SK-N-SH (cell line): ENCODE results near the gene CRIP2. TPM values are rescaled to one million over a fixed set of nuclear protein-coding genes. Genes with fewer than 3 reads are reported as not detected.

Experiments
- CTCF ChIA-PET: fragments of 300-600, 350-600 bp; formaldehyde crosslinking; extraction: SDS; loops from one replicate; lab custom pipeline; 2021; lab: Yijun Ruan, JAX
- POLR2A ChIA-PET: fragments of 350-600 bp; sonication (Branson Sonifier 250); formaldehyde crosslinking; extraction: SDS; loops from one replicate; lab custom pipeline; 2020; ENCODE audit warnings: antibody characterized with exemption, inconsistent platforms; lab: Yijun Ruan, JAX
- DNase-seq: peaks from one replicate; pipeline ENCODE4 v3.0.0; 2012
- H2AFZ ChIP-seq: fragments of 200-600 bp; sonication (generic); 2 replicates; pipeline ENCODE4 v1.8.1; 2016; ENCODE audit warnings: antibody characterized with exemption, mild to moderate bottlenecking, low read depth
- H3F3A ChIP-seq: fragments of 200-600 bp; sonication (generic); replicated peaks from 2 replicates; pipeline ENCODE3; 2016; ENCODE audit warnings: antibody characterized with exemption, mild to moderate bottlenecking; ENCODE audit not compliant: insufficient read depth
- H3K27ac ChIP-seq, 2 experiments: fragments of 200-500 bp in 1 of 2; fragments of 200-600 bp in 1 of 2; sonication (Bioruptor generic) in 1 of 2; sonication (generic), shearing (Covaris generic) in 1 of 2; 2 replicates each; pipeline versions ENCODE4 v1.5.1 to v1.6.1; 2014 to 2016; ENCODE audit warnings: low read depth in 2 of 2, inconsistent platforms in 1 of 2, low read length in 1 of 2, mild to moderate bottlenecking in 1 of 2, mixed read lengths in 1 of 2
- H3K27me3 ChIP-seq: fragments of 200-600 bp; sonication (generic), shearing (Covaris generic); 2 replicates; pipeline ENCODE4 v1.6.1; 2016; ENCODE audit warnings: mixed run types; ENCODE audit not compliant: insufficient read depth
- H3K36me3 ChIP-seq, 2 experiments: fragments of 200-500 bp in 1 of 2; fragments of 200-600 bp in 1 of 2; sonication (Bioruptor generic) in 1 of 2; sonication (generic) in 1 of 2; replicated peaks in 1 of 2; 2 replicates each; pipeline versions ENCODE3 to v1.5.1; 2014 to 2016; ENCODE audit warnings: low read length in 1 of 2, mild to moderate bottlenecking in 1 of 2; ENCODE audit not compliant: insufficient read depth in 2 of 2, control insufficient read depth in 1 of 2
- H3K4me1 ChIP-seq, 2 experiments: fragments of 200-500 bp in 1 of 2; fragments of 200-600 bp in 1 of 2; sonication (Bioruptor generic) in 1 of 2; sonication (generic), shearing (Covaris generic) in 1 of 2; 2 replicates each; pipeline versions ENCODE4 v1.5.1 to v1.6.1; 2014 to 2016; ENCODE audit warnings: low read depth in 1 of 2, low read length in 1 of 2, mixed run types in 1 of 2; ENCODE audit not compliant: insufficient read depth in 2 of 2, control insufficient read depth in 1 of 2
- H3K4me2 ChIP-seq: fragments of 200-600 bp; sonication (generic), shearing (Covaris generic); 2 replicates; pipeline ENCODE4 v1.6.1; 2017; ENCODE audit warnings: mixed run types
- H3K4me3 ChIP-seq, 2 experiments: fragments of 200-500 bp in 1 of 2; fragments of 200-600 bp in 1 of 2; sonication (Bioruptor generic) in 1 of 2; sonication (generic), shearing (Covaris generic) in 1 of 2; 2 replicates each; pipeline versions ENCODE4 v1.5.1 to v1.8.1; 2014 to 2016; ENCODE audit warnings: low read depth in 2 of 2, inconsistent platforms in 1 of 2, low read length in 1 of 2, mild to moderate bottlenecking in 1 of 2, mixed read lengths in 1 of 2, moderate library complexity in 1 of 2
- H3K79me2 ChIP-seq: fragments of 200-600 bp; sonication (generic); 2 replicates; pipeline ENCODE4 v1.8.1; 2017; ENCODE audit warnings: mild to moderate bottlenecking; ENCODE audit not compliant: insufficient read depth
- H3K9ac ChIP-seq: fragments of 200-600 bp; sonication (generic); 2 replicates; pipeline ENCODE4 v1.6.1; 2017; ENCODE audit warnings: mixed run types
- H3K9me2 ChIP-seq: fragments of 200-600 bp; sonication (generic); 2 replicates; pipeline ENCODE4 v1.6.1; 2017; ENCODE audit warnings: mixed run types
- H3K9me3 ChIP-seq: fragments of 200-600 bp; sonication (generic); 2 replicates; pipeline ENCODE4 v1.6.1; 2017; ENCODE audit warnings: mixed run types, mild to moderate bottlenecking, moderate library complexity
- H4K20me1 ChIP-seq: fragments of 200-600 bp; sonication (generic); 2 replicates; pipeline ENCODE4 v1.6.1; 2017; ENCODE audit warnings: mild to moderate bottlenecking, mixed run types; ENCODE audit not compliant: insufficient read depth
- CTCF ChIP-seq: fragments of 200-600 bp; sonication (generic); IDR thresholded peaks from 2 replicates; pipeline ENCODE4 v1.6.1; 2017; ENCODE audit warnings: antibody characterized with exemption, mild to moderate bottlenecking, moderate library complexity
- ELF1 ChIP-seq: IDR thresholded peaks from 2 replicates; pipeline ENCODE4 v1.4.0; 2012
- EZH2phosphoT487 ChIP-seq: fragments of 200-600 bp; sonication (generic); IDR thresholded peaks from 2 replicates; pipeline ENCODE4 v1.6.1; 2017; ENCODE audit warnings: low read depth, mixed run types, mild to moderate bottlenecking, antibody characterized with exemption, moderate library complexity, borderline replicate concordance
- FOSL2 ChIP-seq: IDR thresholded peaks from 2 replicates; pipeline ENCODE4 v1.4.0; 2012; ENCODE audit warnings: low read depth, mild to moderate bottlenecking, moderate library complexity, borderline replicate concordance
- FOXJ3 ChIP-seq: sonication (generic); formaldehyde crosslinking; IDR thresholded peaks from 2 replicates; pipeline ENCODE4 v1.5.1; 2020; ENCODE audit warnings: mild to moderate bottlenecking, missing genetic modification reagents
- FOXM1 ChIP-seq: IDR thresholded peaks from 2 replicates; pipeline ENCODE4 v1.4.0; 2012; ENCODE audit warnings: low read depth, mild to moderate bottlenecking
- GABPA ChIP-seq: IDR thresholded peaks from 2 replicates; pipeline ENCODE4 v1.4.0; 2012; ENCODE audit warnings: low read depth, mild to moderate bottlenecking
- GATA2 ChIP-seq: sonication (generic); formaldehyde crosslinking; IDR thresholded peaks from 2 replicates; pipeline ENCODE4 v1.5.0; 2020; ENCODE audit warnings: mild to moderate bottlenecking, missing genetic modification reagents
- IRF3 ChIP-seq: fragments of 150-350 bp; IDR thresholded peaks from 2 replicates; pipeline ENCODE4 v1.6.1; 2016; ENCODE audit warnings: mild to moderate bottlenecking, low read depth, low read length
- MAX ChIP-seq: IDR thresholded peaks from 2 replicates; pipeline ENCODE4 v1.4.0; 2012; ENCODE audit warnings: low read depth
- MXI1 ChIP-seq: IDR thresholded peaks from 2 replicates; pipeline ENCODE4 v1.6.1; 2012; ENCODE audit warnings: mild to moderate bottlenecking, low read depth, low read length, improper control_type of control experiment
- NRF1 ChIP-seq: IDR thresholded peaks from 2 replicates; pipeline ENCODE4 v1.6.1; 2012; ENCODE audit warnings: low read depth, mild to moderate bottlenecking, low read length
- RCOR1 ChIP-seq: fragments of 150-350 bp; IDR thresholded peaks from 2 replicates; pipeline ENCODE4 v1.6.1; 2017; ENCODE audit warnings: antibody characterized with exemption, low read length
- REST ChIP-seq: IDR thresholded peaks from 2 replicates; pipeline ENCODE4 v1.6.1; 2012; ENCODE audit warnings: mild to moderate bottlenecking, low read depth, low read length, moderate library complexity
- RFX5 ChIP-seq: IDR thresholded peaks from 2 replicates; pipeline ENCODE4 v1.6.1; 2012; ENCODE audit warnings: mild to moderate bottlenecking, improper control_type of control experiment, low read length
- SIN3A ChIP-seq: IDR thresholded peaks from 2 replicates; pipeline ENCODE4 v1.6.1; 2012; ENCODE audit warnings: low read depth, mild to moderate bottlenecking, low read length, moderate library complexity, borderline replicate concordance
- SMC3 ChIP-seq: IDR thresholded peaks from 2 replicates; pipeline ENCODE4 v1.6.1; 2012; ENCODE audit warnings: low read depth, low read length, improper control_type of control experiment
- TEAD4 ChIP-seq: IDR thresholded peaks from 2 replicates; pipeline ENCODE4 v1.4.0; 2012; ENCODE audit warnings: mild to moderate bottlenecking, borderline replicate concordance; ENCODE audit not compliant: insufficient read depth
- ZBTB33 ChIP-seq: IDR thresholded peaks from 2 replicates; pipeline ENCODE4 v1.4.0; 2012; ENCODE audit warnings: low read depth, borderline replicate concordance
- WGBS: methylation state at CpG from one replicate; pipeline ENCODE4 v1.1.6; 2017; ENCODE audit warnings: low lambda C conversion rate; 5-methylcytosine and 5-hydroxymethylcytosine counted together
- polyA plus RNA-seq, 3 experiments: library from polyadenylated mRNA; depleted of rRNA; stranded (reverse); fragments of >200 nt; gene quantifications; 2 replicates each; pipeline ENCODE4 v1.2.3, GENCODE V29; 2012

Gene CRIP2
- polyA plus RNA-seq, 1 of the 3 experiments (the other 2 are of a cell fraction): 335 TPM

GRCh38 chr14:105492971-105493871 is 18.6 kb downstream of the CRIP2 start:
- Histone ChIP-seq H3K36me3 (no peaks in the 10 kb centered on the region), H3K9ac (no peak overlapping the region), H2AFZ (no peak overlapping the region), H3F3A (no peaks in the 10 kb centered on the region), H3K27me3 (no peaks in the 10 kb centered on the region), H3K27ac (no peak overlapping the region), H3K4me2 (no peak overlapping the region), H3K4me3 (no peak overlapping the region), H3K4me1 (peaks cover 5 to 19% of the 10 kb centered on the region in 2 experiments; a peak in 2 of 4 replicates), H3K9me2 (no peaks in the 10 kb centered on the region), H3K9me3 (no peaks in the 10 kb centered on the region), H3K79me2 (peaks cover 13% of the 10 kb centered on the region; the same call in 1 of the 2 replicates), H4K20me1 (peaks cover 11% of the 10 kb centered on the region; the same call in 1 of the 2 replicates)
- ChIA-PET CTCF (interaction anchor here (0.6 to 5.9 kb wide), 9 partner anchors 11 to 403 kb away, joined by 3 to 135 read pairs (median 5); partner anchors contain the start of gene TMEM121), POLR2A (no interaction called here)
- 85% methylated on average over 16 of the region's 20 CpGs for WGBS
- TF ChIP-seq GATA2 (CRISPR knock-in tag) (no peak), GABPA (no peak), SMC3 (no peak), REST (no peak), TEAD4 (no peak), SIN3A (no peak), CTCF (no peak), FOSL2 (no peak), FOXJ3 (CRISPR knock-in tag) (no peak), FOXM1 (no peak), MXI1 (no peak), ELF1 (no peak), RCOR1 (no peak), RFX5 (no peak), NRF1 (no peak), EZH2phosphoT487 (no peak), ZBTB33 (no peak), MAX (no peak), IRF3 (no peak)
- DNase-seq: no peak
